GM18951 (cell line): Measurements from ENCODE around the gene MYADML2.

ENCODE experiments used
- POLR2A ChIP-seq: IDR thresholded peaks from 4 replicates; pipeline ENCODE4 v1.6.1; 2011; ENCODE audit warnings: mild to moderate bottlenecking; ENCODE audit not compliant: insufficient read length, insufficient read depth; ENCODE audit errors: extremely low read depth
- in situ Hi-C: fragments of 300-500 bp; cut with MboI; formaldehyde crosslinking; loops from one replicate; pipeline ENCODE4 v1.12.0; 2022; ENCODE audit warnings: low sequenced_read_pairs, mixed read lengths, inconsistent platforms; ENCODE audit not compliant: unreplicated experiment

The MYADML2 gene

GRCh38 chr17:81948635-81949378 lies 1.8 kb upstream of the MYADML2 start:
- in situ Hi-C loops, result no loop called here
- TF ChIP-seq POLR2A, result no peak

DNA sequence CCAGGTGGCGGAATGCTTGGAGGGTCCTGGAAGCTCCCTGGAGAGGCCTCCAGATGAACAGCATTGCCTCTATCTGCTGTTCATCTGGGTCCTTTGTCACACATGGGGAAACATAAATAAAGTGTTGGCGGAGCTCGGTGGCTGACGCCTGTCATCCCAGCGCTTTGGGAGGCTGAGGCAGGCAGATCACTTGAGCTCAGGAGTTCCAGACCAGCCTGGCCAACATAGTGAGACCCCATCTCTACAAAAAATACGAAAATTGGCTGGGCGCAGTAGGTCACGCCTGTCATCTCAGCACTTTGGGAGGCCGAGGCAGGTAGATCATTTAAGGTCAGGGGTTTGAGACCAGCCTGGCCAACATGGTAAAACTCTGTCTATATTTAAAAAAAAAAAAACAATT lies 2.2 kb downstream of the MYADML2 start:
- no peak for TF ChIP-seq POLR2A
- in situ Hi-C loops, result no loop called here

DNA sequence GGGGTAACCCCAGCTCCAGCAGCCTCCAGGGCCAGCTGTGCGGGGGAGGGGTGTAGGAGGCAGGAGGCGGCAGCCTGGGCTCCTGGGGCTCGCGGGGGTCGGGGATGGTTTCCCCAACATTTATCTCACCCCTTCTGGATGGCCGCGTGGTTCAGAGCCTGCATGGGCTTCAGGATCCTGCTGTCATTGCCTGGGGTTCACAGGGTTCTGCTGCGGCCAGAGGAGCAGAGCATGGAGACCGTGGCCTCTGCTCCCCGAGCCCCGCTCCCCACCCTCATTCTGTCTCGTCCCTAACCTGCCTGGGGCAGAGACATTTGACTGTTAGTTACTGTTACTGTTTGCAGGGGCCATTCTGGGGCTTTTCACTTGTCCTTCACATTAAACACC lies 4.9 kb downstream of the MYADML2 start:
- in situ Hi-C loops, result no loop called here
- no peak for TF ChIP-seq POLR2A

GRCh38 chr17:81941484-81942166 lies 5.4 kb downstream of the MYADML2 start:
- in situ Hi-C loops, result no loop called here
- TF ChIP-seq POLR2A, result no peak

DNA sequence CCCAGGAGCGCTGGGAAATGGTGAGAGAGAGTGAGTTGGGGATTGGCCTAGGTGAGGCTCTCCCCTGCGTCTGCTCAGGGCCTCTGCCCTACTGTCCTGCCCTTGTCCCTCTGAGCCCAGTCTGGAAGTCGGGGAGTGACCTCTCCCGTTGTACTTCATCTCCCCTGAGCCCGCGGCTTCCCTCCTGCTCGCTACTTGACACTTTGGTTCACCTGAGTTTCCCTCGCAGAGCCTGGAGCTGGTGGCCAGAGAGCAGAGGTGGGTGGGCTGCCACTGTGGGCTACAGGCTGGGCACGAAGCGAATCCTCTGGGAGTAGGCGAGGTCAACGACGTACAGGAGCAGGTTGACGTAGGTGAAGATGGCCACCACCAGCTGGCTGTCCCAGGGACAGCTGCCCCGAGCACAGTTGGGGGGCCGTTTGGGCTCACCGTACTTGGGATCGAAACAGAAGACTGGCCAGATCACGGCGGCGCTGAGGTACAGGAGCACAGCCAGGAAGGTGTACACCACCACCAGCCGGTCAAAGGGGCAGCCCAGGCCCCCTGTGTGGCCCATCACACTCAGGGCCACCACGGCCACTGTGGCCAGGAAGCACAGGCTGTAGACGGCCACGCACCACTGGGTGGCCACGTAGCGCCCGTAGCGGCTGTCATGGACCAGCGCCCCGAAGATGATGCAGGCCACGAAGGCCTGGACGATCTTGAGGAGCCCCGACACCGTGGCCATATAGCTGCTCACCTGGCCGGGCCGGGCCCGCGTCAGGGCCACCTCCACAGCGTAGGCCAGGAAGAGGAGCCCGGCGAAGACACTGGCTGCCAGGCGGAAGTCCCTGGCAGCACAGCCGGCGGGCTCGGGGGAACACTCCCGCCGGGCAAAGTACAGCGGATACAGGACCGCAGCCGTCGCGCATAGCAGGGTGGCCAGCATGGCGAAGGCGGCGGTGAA lies 6.2 kb downstream of the MYADML2 start:
- in situ Hi-C loops, result no loop called here
- no peak for TF ChIP-seq POLR2A

DNA sequence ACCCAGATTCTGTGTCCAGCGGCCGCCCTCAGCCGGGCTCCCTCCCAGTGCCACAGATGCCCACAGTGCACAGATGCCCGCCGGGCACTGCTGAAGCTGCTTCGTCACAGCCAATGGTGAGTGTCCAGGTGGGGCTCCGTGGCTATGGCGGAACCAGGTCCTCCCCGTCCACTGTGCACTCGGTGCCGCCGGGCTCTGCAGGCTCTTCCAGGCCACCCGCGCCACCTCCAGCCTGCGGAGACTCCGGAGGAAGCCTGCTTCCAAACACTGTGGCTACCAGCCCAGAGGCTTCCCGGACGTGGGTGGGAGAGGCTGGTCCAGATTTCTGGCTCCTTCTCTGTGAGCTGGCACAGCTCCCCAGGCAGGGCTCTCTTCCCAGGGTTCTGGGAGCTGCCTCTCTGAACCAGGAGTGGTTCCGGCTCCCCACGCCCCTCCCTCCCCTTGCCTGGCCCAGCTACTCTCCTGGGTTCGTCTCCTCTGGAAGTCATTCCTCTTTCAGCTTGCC lies 7.1 kb downstream of the MYADML2 start:
- in situ Hi-C loops, result no loop called here
- no peak for TF ChIP-seq POLR2A

- TF ChIP-seq POLR2A, result no peak
- in situ Hi-C loops, result no loop called here
Observed at GRCh38 chr17:81939218-81939617, 7.8 kb downstream of the MYADML2 start.

DNA sequence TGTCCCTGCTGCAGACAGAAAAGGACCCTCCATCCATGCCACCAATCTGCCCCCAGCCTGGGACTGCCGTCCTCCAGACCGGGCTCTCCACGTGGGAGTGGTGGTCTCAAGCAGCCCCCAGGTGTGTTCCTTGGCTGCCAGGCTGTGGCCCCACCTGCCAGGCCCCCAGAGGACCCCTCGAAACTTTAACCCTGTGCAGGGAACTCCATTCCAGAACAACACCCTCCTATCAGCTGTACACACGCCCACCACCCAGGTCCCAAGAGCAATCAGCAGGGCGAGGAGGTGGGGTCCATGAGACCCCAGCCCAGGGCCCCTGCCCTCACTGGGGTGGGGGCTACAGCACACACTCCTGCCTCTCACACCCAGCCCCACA lies 11.3 kb downstream of the MYADML2 start:
- in situ Hi-C loops, result no loop called here
- TF ChIP-seq POLR2A, result no peak

- TF ChIP-seq POLR2A, result no peak
- in situ Hi-C loops, result no loop called here
Observed at GRCh38 chr17:81934850-81935708, 12.0 kb downstream of the MYADML2 start.

DNA sequence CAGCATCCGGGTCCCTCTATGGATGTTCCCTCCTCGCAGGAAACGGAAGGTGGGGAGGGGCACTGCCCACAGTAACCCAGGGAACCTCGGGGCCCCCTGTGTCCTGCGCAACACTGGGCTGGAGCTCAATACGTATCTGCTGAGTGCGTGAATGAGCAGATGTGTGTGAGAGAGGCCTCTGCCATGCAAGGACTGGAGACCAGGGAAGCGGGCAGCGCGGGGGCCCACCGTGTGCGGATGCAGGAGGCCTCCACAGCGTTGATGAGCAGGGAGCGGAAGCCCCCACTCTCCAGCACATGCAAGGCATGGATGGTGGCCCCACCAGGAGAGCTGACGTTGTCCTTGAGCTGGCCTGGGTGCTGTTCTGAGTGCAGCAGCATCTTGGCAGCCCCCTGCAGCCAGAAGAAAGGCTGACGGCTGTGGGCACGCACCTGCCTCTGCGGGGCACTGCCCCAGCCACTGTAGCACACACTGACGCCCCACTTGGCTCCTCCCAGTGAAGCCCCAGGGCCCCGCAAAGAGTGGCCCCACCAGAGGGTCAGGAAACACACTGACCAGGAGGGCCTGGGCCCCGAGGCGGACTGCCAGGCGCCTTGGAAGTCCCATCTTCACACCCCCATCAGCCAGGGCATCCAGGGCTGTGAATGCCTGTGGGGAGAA lies 12.8 kb downstream of the MYADML2 start:
- no peak for TF ChIP-seq POLR2A
- in situ Hi-C loops, result no loop called here

GRCh38 chr17:81933178-81933699 lies 13.8 kb downstream of the MYADML2 start:
- in situ Hi-C loops, result no loop called here
- TF ChIP-seq POLR2A, result peak; percentile 7

DNA sequence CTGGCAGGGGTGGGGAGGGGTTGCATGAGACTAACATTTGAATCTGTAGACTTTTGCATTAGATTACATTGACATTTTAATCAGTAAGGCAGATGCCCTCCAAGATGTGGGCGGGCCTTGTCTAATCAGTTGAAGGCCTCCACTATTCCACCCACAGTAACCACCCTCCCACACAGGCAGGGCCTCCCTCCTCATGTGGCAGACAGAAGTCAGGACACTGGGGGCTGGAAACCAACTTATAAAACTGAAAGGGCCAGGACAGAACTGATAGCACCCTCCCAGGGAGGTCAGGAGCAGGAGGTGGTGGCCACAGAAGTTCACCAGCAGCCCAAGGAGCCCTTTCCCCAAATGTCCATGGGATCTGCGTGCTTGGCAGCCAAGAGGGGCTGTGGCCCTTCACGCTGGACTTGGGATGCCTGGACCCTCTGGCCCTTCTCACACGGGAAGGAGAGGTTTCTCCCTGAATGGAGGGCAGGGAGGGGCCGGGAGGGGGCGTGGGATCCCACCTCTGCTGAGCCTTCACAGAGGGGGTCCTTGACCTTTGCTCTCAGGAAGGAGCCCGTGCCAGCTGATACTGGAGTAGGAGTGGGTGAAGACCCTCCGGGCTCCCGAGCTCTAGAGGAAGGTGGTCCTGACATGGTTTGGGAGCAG lies 14.6 kb downstream of the MYADML2 start:
- in situ Hi-C loops, result no loop called here
- TF ChIP-seq POLR2A, result no peak
